SKM-1 treated with dmso at 0.1 percent for 144 hours (cell line): ENCODE data around the gene LYL1.
"Not testable (repeated sequence)": the region's sequence is repeated elsewhere in the genome, so short reads cannot be mapped to it uniquely, and the experiment has no call there.

Experiments
- DNase-seq: peaks from one replicate; lab custom pipeline; 2025; ENCODE audit not compliant: unreplicated experiment; lab: John Stamatoyannopoulos, UW

The LYL1 gene

GRCh38 chr19:13102666-13103580 is at the start of gene LYL1:
LYL1 (minus strand) TSS chr19:13102858; CDS start chr19:13101171, 1,687 bp downstream.
- peak; percentile 94 for DNase-seq

DNA sequence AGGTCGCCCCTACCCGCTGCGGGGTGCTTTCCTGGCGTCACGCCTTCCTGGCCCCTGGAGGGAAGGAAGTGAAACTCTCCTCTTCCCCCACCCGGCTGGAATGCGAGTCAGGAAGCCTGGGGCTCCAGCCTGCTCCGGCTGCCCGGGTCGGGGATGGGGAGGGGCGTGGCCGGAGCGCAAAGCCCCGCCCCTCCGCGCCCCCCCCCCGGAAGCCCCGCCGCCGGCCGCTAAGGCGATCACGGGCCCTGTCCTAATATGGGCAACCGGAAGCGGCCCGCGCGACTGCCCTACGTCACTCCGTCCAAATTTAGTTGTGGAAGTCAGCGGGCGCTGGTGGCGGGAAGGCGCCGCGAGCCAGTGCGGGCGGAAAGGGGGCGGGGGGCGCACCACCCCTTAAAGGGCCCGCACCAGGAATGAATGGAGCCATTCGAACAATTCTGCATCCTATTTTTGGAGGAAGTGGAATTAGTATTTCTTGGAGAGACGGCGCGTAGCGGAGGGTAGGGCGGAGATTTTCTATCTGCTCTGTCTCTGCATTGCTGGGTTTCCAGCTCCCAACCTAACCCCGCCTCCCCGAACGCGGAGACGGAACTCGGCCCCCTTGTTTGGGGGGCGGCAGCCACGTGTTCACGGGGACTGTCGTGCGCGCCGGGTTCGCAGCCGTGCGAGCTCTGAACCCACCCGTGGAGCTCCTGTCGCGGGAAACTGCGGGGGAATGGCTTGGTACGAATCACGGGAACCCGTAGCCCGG is 49.1 kb upstream of the LYL1 start:
- peak; percentile 94 for DNase-seq

DNA sequence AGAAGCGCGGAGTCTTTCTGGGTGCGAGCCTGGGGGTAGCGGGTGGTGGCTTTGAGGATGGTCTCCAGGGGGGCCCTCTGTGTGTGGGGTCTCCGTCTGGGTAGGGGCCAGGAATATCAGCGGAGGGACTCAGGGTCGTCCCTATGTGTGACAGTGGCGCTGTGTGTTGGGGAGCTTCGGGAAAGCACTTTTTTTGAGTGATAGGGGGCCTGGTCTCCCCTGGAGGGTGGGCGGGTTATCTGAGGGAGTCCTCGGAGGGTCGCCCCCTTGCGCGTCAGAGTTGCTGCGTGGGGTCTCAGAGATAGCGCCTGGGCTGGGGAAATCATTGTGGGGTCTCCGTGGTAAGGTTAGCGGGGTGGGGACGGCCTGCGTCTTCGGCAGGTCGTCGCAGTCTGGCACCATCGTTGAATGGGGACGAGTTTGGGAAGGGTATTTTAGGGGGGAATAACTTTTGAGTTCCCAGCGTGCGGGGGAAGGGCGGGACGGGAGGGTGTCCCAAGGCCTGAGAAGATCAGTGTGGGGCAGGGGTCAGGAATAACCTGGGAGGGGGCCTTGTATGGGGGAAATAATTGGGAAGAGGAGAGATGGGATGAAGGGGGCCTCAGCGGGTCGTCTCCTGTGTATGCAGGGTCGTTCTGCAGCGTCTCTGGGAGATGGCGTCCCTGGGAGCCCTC is 48.4 kb upstream of the LYL1 start:
- DNase-seq: no peak

DNA sequence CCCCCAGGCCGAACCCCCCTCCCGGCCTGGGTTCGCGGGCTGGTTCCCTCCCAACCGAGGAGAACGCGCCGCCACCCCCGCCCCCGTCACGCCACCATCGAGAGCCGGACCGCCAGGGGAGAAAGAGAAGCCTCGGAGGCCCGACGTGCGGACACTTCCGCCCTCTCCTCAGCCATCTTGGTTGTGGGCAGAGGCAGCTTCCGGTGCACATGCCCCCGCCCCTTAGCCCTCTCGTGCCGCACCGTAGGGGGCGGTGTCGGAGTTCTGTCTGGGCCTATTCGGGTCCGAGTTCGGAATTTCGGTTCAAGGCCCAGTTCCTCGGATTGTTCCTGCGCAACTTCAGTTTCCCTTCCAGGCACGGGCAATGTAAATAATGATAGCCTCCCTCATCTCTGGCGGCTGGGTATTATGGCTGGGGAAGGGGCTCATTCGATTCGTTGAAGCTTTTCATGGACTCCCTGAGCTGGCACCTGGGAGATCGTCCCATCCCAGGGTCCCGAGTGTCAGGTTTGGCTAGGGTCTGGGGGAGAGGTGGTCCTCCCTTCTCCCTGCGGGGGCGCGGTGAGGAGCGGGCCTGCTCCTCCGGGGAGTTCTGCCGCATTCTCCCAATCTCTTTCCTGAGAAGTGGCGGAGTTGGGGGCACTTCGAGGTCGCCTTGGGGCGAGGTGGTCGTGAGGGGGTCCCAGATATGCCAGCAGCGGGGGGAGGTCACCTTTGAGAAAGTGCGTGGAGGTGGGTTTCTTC is 47.7 kb upstream of the LYL1 start, which contains the start of the genes IER2 and STX10:
IER2 (plus strand) TSS at position 225 of the 744 bp plus-strand sequence. CDS start 2,776 bp downstream, outside the sequence.
STX10 (minus strand) TSS at position 189 of the 744 bp plus-strand sequence. CDS start 202 bp downstream, outside the sequence.
- peak; percentile 92 for DNase-seq

GRCh38 chr19:13149628-13150186 is 47.0 kb upstream of the LYL1 start:
- no peak for DNase-seq

DNA sequence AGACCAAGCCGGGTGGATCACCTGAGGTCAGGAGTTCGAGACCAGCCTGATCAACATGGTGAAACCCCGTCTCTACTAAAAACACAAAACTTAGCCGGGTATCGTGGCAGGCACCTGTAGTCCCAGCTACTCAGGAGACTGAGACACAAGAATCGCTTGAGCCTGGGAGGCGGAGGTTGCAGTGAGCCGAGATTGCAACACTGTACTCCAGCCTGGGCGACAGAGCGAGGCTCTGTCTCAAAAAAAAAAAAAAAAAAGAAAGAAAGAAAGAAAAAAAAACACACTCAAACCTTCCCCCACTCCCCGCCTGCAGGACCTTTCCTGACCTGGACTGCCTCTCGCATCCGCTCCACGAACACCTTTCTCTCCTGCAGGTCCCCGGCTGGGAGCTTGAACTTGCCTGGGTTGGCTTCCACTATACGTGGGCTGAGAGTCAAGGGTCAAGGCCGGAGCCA is 46.5 kb upstream of the LYL1 start:
- not testable (repeated sequence) for DNase-seq

DNA sequence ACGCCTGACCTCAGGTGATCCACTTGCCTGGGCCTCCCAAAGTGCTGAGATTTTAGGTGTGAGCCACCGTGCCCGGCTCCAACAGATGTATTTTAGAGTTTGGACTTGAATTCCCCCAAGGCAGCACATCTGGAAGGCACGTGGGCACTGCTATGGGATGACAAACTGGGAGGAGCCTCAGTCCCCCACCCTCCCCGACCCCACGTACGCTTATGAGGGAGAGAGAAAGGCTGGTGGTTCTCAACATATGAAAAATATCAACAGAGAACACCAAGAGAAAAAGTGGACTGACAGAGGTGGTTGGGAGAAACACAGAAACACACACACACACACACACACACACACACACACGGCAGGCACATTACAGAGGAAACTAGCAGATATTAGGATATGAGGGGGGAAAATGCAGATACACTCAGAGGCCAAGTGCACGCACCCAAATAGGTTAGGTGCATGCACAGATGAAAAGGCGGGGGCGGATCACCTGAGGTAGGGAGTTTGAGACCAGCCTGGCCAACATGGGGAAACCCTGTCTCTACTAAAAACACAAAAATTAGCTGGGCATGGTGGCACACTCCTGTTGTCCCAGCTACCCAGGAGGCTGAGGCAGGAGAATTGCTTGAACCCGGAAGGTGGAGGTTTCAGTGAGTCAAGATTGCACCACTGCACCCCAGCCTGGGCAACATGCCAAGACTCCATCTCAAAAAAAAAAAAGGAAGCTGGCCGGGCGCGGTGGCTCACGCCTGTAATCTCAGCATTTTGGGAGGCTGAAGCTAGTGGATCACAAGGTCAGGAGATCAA is 44.3 kb upstream of the LYL1 start:
- peak; percentile 68 for DNase-seq

DNA sequence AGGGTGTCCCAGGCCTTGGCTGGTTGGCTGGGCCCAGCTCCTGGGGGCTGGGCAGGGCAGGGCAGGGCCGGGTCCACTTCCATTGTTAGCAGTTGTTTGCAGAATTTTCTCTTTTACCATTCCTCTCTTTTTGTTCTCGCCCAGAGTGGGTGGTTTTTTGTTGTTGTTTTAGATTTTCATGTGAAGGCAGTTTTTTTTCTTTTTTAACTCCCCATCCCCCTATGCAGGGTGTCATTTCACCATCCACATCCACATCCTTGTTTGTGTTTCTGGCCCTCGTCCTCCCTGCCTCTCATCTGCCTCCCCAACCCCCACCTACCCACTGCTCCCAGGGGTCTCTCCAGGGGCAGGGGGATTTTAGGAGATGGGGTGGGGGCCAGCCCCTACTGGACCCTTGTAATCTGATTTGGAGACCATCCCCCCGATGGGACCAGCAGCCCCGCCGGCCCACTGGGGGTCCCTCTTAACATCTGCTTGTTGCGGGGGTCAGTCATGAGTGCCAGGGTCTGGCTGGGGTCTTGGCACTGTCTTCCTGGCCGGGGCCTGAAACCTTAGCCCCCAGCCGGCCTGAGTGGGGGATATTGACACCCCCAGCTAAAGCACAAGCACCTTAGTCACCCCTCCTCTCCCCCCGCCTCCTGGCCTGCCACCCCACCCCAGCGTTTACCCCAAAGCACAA is 37.1 kb upstream of the LYL1 start:
- no peak for DNase-seq

DNA sequence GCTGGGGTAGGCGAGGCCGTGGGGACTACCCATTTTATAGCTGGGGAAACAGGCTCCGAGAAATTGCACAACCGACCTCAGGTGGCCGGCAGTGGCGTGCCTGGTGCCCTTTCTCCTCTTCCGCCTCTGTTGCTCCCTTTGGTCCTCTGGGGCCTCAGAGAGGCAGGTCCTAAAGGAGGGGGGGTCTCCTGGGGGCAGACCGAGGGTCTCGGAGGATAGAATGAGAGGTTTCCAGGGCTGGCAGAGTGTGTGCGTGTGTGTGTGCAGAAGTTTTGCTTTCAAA is 36.2 kb upstream of the LYL1 start:
- DNase-seq: no peak

DNA sequence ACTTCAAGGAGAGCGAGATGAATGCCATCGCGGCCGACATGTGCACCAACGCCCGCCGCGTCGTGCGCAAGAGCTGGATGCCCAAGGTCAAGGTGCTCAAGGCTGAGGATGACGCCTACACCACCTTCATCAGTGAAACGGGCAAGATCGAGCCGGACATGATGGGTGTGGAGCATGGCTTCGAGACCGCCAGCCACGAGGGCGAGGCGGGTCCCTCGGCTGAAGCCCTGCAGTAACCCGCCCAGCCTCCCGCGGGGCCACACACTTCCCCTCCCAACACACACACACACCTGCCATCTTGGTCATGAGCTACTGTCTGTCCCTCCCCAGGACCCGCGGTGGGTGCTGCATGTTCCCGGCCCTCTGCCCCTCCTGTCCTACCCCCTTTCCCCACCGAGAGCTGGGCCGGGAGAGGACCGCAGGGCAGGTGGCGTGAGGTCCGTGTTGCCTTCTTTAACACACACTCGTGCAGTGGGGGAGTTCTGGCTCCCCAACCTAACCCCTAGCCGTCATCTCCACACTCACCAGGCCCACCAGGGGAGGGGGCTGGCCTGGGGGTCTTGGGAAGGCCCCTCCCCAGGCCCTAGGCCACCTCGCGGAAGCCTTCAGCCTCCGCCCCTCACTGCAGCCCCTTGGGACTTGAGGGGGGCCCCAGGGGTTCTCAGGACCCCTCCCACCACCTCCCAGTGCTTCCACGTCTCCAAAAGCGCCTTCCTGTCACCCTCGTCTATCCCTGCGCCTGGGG is 35.7 kb upstream of the LYL1 start:
- DNase-seq: no peak

- DNase-seq: no peak
Measured at GRCh38 chr19:13137290-13137794, 34.7 kb upstream of the LYL1 start.

GRCh38 chr19:13135068-13136062 is 32.7 kb upstream of the LYL1 start:
- DNase-seq: no peak

DNA sequence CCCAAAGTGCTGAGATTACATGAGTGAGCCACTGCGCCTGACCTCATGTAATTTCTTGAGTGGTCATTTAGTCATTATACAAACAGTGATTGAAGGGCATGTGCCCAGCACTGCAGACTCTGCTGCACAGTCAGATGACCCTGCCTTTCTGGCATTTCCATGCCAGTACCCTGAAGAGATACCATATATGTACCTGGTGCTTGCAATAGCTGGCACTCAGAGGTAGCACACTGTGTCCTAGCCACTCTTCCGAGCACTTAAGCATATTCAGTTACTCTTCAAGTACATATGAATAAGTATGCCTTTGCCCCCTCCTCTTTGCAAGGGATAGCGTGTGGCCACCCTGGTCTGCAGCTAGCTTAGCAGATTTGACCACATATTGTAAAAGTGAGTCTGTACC is 32.0 kb upstream of the LYL1 start:
- DNase-seq: no peak

DNA sequence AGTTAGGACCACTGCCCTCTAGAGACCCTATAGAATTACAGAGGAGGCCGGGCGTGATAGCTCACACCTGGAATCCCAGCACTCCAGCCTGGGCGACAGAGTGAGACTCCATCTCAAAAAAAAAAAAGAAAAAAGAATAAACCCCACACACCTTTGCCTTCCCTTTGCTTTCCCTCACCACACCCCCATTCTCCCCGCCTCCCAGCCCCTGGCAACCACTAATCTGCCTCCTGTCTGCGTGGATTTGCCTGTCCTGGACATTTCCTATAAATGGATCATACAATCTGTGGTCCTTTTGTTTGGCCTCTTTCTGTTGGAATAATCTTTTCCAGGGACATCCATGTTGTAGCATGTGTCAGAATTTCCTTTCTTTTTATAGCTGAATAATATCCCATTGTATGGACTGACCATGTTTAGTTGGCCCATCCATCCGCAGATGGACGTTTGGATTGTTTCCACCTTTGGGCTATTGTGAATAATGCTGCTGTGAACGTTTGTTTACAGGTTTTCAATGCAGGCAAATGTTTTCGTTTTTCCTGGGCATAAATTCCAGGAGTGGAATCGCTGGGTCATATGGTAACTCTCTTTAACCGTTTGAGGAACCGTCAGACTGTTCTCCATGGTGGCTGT is 30.7 kb upstream of the LYL1 start:
- DNase-seq: no peak

DNA sequence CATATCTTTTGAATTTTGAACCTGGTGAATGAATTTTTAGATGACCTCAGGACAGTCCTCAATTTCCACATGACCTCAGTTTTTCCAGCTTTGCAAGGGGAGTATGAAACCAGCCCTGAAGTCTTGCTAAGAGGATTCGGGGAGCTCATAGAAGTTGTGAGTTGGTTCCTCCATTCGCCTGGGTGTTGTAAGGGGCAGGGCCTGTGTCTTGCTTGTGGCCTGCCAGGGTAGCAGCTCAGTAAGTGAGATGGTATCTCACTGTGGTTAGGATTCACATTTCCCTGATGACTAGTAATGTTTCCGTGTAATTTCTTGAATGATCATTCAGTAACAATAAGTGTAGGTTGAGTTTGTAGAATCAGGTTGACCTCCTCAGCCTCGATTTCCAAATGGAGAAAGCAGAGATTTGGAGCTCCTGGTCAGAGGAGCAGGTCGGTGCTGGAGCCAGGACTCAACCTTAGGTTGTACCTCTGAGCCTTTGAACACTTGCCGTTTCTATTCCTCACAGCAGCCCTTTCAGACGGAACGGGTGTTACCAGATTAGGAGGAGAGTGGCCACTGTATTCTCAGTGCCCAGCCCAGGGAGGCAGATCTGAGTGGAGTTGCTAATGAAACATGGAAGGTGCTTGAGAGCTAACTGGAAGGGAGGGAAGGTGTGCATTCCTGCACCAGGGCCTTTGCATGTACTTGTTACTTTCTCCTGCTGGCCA is 30.0 kb upstream of the LYL1 start:
- DNase-seq: no peak
